Right renal cortex interstitium (tissue), 3 donors: ENCODE results near the gene SDHA. TPM values are rescaled to one million over a fixed set of nuclear protein-coding genes. Genes with fewer than 3 reads are reported as not detected.
"Not testable (repeated sequence)": the region's sequence is repeated elsewhere in the genome, so short reads cannot be mapped to it uniquely, and the experiment has no call there.

Source experiments
- DNase-seq, 3 donors: peaks; one replicate each; pipeline ENCODE4 v3.0.0-alpha.2; 2013; ENCODE audit warnings: low read depth in 3 of 3, low spot score in 2 of 3
- polyA plus RNA-seq, 3 donors: library from polyadenylated mRNA; unstranded; fragments of 120-200 nt; gene quantifications; one replicate each; pipeline ENCODE4 v1.2.1, GENCODE V29; 2013; ENCODE audit not compliant: insufficient read length in 3 of 3

SDHA gene
- polyA plus RNA-seq, 3 donors: 138 to 159 (median 146) TPM

DNA sequence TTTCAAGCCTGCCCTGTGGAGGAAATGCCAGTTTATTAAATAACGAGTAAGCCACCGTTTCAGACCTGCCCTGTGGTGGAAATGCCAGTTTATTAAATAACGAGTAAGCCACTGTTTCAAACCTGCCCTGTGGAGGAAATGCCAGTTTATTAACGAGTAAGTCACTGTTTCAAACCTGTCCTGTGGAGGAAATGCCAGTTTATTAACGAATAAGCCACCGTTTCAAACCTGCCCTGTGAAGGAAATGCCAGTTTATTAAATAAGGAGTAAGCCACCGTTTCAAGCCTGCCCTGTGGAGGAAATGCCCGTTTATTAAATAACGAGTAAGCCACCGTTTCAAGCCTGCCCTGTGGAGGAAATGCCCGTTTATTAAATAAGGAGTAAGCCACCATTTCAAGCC lies 33.9 kb downstream of the SDHA start:
- DNase-seq: not testable (repeated sequence)

DNA sequence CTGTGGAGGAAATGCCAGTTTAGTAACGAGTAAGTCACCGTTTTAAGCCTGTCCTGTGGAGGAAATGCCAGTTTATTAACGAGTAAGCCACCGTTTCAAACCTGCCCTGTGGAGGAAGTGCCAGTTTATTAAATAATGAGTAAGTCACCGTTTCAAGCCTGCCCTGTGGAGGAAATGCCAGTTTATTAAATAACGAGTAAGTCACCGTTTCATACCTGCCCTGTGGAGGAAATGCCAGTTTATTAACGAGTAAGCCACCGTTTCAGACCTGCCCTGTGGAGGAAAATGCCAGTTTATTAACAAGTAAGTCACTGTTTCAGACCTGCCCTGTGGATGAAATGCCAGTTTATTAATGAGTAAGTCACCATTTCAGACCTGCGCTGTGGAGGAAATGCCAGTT lies 34.4 kb downstream of the SDHA start:
- no peak for DNase-seq

GRCh38 chr5:254322-254721 lies 36.2 kb downstream of the SDHA start:
- not testable (repeated sequence) for DNase-seq

DNA sequence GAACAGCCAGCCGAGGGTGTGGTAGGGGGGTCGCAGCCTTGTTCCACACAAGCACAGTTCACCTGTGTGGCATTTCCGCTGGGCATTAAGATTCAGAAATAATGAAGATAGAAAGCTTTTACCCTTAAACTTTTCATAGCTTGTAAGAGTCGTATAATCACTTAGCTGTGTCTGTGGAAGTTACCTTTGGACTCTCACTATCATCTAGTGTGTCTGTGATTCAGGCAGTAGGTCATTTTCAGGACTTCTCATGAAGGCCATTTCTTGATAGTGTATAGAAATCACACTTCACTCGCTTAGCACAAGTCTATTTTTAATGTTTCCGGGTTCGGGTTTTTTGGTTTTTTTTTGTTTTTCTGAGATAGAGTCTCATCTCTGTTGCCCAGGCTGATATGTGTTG lies 37.0 kb downstream of the SDHA start:
- not testable (repeated sequence) for DNase-seq

DNA sequence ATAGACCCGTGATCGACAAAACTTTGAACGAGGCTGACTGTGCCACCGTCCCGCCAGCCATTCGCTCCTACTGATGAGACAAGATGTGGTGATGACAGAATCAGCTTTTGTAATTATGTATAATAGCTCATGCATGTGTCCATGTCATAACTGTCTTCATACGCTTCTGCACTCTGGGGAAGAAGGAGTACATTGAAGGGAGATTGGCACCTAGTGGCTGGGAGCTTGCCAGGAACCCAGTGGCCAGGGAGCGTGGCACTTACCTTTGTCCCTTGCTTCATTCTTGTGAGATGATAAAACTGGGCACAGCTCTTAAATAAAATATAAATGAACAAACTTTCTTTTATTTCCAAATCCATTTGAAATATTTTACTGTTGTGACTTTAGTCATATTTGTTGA lies 38.2 kb downstream of the SDHA start:
- not testable (repeated sequence) for DNase-seq

- no peak for DNase-seq
Observed at GRCh38 chr5:257148-257547, 39.0 kb downstream of the SDHA start.

DNA sequence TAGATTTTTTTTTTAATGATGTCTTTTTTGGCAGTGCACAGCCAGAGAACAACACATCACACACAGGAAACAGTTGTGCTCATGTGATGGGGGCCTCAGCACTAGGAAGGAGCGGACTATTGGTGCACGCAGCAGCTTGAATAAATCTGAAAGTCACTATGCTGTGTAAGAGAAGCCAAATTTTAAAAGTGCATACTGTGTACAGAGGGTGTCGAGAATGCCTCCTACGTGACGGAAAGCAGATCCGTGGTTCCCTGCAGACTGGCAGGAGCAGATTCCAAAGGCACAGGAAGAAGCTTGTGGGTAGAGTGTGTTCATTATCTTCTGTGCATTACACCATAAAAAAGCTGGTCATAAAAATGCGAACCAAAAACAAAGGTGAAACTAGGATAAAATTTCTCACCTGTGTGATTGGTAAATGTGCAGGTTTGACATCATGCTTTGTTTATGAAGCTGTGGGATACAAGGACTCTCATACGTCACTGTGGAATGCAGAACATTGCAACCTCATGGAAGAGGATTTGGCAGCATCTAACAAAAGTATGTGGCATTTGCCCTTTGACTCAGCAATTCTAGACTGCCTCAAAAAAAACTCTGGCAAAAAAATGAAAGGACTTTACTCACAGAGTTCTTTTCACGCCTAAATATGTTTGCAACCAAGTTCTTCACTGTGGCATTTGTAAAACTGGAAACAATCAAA lies 45.3 kb downstream of the SDHA start:
- DNase-seq: not testable (repeated sequence)

GRCh38 chr5:264338-264737 lies 46.2 kb downstream of the SDHA start:
- no peak for DNase-seq

DNA sequence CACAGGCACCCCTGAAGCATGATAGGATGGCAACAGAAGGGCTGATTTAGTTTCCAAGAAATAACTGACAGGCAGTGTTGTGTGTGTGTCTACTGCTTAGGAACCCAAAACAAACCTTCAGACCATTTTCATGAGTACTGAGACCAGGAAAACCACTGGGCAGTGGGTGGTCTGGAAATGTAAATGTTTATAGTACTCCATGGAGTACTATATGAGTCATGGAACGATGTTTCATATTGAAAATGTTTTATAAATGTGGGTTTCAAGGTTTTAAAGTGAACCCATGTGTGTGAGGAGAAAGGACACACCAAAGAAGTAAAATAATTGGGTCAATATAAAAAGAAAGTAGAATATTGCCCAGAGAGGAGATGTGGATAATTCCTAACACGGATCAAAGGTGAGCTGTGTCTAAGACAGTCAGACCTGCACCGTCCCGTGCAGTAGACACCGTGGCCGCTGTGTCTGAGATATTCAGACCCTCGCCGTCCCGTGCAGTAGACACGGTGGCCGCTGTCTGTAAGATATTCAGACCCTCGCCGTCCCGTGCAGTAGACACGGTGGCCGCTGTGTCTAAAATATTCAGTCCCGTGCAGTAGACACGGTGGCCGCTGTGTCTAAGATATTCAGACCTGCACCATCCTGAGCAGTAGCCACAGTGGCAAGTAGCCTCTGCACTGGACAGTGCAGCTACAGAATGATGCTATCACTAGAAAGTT lies 48.3 kb downstream of the SDHA start:
- DNase-seq: not testable (repeated sequence)

DNA sequence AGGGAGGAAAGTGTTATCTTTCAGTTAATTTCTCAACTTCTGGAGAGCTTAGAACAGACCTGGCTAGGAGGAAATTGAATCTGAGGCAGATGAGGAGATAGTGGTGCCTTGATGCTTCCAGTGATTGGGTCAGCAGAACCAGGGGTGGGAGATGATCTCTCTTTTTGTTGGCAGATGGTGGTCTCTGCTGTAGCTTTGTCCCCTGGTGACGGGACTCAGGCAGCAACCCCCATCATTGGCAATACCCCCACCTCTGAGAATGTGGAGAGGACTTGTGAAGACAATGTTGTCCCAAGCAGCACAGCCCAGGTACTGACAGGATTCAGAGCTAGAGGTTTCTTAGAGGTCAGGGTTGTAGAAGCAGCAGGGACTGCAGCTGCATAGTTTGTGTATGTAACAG lies 49.6 kb downstream of the SDHA start:
- DNase-seq: no peak

- no peak for DNase-seq
Observed at GRCh38 chr5:270340-270739, 52.2 kb downstream of the SDHA start.

DNA sequence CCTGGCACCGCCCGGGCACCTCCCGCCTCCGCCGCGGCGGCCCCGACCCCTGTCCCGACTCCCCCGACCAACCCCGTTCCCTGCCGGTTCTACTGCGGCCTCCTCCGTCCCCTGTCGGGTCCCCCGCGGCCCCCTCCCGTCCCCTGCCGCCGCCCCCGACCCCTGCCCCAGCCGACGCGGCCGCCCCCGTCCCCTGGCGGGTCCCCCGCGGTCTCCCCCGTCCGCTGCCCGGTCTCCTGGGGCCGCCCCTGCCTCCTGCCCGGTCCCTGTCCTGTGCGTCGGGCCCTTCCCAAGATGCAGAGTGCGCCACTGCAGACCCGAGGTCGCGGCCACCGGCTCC lies 53.7 kb downstream of the SDHA start:
- DNase-seq: not testable (repeated sequence)

DNA sequence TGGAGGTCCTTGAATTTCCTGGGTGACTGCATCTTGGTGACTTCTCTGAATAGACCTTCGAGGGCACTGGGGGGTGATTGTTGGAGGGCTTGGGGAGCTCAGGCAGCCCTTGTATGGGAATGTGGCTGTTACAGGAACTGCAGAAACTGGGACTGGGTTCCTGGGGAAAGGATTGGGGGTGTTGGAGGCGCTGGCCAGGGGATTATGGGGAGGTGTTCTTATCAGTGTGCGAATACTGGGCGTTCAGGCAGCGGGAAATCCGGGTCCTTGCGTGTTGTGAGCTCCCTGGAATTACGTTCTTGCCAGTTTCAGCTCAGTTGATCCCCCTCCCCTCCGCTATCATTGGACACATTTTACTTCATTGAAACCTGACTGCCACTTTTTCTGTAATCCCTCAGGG lies 55.0 kb downstream of the SDHA start:
- DNase-seq: not testable (repeated sequence)

- not testable (repeated sequence) for DNase-seq
Observed at GRCh38 chr5:273491-273890, 55.4 kb downstream of the SDHA start.

DNA sequence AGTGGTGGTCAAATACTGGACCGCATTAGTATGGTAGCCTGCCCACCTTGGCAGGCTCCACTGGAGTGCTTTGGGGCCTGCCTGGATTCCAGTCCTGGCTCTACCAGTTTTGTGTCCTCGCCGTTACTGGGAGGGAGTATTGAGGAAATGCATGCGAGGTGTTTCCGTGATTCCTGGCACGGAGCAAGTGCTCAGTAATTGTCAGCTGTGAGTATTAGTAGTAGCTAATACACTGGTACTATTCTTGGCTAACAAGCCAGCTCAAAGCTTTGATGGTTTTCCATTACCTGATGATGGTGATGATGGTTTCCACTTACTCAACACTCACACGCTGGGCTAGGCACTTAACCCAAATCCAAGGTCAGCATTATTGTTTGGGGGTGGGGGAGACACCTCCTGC lies 56.2 kb downstream of the SDHA start:
- not testable (repeated sequence) for DNase-seq

- DNase-seq: no peak
Observed at GRCh38 chr5:278646-279045, 60.5 kb downstream of the SDHA start.

- not testable (repeated sequence) for DNase-seq
Observed at GRCh38 chr5:279051-279665, 61.0 kb downstream of the SDHA start.

- no peak for DNase-seq
Observed at GRCh38 chr5:285991-286557, 68.0 kb downstream of the SDHA start.

- not testable (repeated sequence) for DNase-seq
Observed at GRCh38 chr5:290200-290599, 72.1 kb downstream of the SDHA start.

- not testable (repeated sequence) for DNase-seq
Observed at GRCh38 chr5:291345-291744, 73.2 kb downstream of the SDHA start.

DNA sequence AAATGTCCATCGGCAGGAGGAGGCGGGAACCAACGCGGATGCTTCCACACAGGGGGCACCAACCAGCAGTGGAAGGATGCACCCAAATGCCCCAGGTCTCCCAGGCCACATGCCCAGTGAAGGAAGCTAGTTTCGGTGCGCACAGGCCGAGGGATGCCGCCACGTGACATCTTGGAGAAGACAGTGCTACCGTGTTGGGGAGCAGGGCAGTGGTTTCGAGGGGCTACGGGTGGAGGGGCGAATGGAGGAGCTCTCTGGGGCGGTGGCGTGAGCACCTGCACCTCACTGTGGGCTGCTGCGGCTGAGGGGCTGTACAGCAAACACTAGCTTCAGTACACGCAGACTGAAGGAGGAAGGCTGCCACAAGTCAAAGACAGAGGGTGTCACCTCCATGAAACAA lies 76.7 kb downstream of the SDHA start:
- not testable (repeated sequence) for DNase-seq

- DNase-seq: not testable (repeated sequence)
Observed at GRCh38 chr5:296207-296606, 78.1 kb downstream of the SDHA start.
